ENCODE results near the gene HOXB8.

HOXB8 gene

DNA sequence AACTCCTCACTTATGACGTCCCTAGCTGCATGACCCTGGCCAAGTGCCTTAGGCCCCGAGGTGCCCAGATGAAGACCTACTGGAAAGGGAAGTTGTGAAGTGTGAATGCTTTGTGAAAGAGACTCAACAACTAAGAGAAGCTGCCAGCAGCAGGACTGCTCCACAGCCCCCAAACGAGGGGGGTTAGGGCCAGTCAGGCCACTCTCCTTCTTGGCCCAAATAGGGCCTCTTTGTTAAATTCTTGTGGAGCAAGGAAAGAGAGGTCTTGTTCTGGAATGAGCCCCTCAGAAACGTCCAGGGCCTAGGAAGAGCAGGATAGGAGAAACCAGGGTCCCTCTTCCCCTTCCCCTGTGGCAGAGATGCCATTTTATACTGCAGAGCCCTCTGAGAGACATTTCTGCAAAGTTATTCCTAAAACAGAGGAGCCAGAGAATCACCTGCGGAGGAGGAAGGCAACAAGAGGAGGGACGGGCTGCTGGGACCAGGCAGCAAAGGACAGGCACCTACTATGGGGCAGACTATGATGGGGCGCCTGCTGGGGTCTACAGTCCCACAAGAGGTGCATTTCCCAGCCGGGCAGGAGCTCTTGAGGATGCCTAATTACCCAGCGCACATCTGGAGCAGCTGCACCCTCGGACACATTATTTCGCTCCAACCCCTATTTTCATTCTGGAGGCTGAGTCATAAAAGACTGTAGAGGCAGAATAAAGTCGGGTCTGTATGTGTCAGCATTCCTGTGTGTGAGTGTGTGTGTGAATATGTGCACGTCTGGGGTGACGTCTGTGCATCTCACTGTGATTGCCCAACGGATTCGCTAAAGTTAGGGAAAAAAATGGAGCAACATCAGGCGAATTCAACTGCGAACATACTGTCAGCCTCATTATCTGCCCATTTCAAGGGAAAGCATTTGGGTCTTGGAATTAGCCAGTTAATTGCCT is 22.5 kb upstream of the HOXB8 start:
- DNase-seq = no peak

DNA sequence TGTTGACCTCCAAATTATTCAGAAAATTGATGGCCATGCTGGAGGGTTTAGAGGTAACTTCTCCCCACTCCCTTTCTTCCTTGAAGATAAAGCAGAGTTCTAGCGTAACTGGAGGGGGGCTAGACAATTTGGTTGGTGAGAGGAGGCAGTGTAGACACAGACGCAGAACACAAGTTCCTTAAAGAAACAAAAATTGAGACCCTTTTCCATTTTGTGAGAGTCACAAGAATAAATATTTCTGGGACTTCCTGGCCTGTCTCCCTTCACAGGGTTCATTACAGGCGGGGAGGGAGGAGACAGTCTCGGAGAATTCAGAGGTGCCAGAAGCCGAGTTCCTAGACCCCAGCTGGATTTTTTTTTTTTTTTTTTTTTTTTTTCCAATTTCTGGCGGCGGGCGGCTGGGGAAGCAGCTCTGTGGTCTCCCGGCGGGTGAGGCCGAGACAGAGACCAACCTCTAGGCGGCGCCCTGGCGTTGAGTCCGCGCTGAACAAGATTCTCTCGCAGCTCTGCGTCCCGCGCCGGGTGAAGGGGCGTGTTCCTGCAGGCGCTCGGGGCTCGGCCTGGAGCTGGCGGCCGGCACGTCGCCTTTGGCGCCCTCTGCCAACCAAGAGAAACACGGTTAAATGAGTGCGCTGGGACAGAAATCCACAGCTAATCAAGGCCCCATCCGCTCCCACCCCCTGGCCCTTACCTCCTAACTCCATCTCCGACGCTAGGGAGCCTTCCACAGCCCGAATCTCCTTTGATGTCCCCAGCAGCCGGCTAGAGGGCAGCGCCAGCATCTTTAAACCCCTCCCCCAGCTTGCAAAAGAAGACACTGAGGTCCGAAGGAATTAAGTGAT is 21.3 kb upstream of the HOXB8 start:
- DNase-seq = peak; percentile 61

DNA sequence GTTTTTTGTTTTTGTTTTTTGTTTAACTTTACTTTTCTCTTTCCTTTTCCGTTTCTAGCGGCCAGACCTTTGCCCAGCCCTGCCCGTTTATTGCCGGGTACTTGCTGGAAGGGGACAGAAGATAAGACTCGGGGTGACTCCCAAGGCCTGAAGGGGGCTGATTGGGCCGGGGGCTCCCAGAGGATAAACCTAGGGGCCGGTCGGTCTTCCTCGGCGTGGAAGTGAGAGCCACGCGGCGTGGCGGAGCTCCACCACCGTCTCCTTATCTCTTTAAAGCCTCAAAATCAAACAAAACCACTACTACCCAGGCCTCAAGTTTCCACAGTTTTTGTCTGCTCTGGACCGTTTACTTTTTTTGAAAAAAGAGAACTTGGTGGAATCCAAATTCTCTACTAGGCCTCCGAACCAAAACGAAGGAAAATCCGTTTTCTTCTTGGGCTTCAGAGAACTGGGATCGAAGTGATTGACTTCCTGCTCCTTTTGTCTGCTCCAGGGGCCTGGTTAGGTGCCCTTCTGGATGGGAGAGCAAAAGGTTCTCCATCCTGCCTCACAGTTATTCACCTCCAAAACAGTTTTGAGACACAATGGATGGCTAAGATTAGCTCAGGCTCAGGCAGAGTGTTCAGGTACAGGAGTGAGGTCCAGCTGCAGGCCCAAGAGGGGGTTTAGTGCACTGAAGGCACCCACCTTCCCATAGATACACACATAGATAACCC is 19.6 kb upstream of the HOXB8 start:
- DNase-seq = no peak

DNA sequence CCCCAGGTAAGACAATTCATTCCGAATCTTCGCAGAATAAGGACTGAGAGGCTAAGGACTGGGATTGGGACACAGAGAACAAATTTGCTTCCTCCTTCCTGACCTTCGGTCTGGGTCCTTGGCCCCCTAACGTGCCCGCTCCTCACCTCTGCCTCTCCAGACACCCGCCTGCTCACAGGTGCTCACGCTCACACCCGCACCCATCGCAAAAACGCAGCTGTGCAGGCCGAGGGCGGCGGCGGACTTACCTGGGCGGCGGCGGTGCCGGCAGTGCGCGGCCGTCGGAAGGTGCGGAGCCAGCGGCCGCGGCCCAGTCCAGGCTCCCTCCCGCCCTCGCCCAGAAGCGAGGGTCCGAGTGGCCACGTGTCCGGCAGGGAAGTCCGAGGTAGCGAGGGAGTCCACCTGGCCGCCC is 18.2 kb upstream of the HOXB8 start:
- DNase-seq = no peak

DNA sequence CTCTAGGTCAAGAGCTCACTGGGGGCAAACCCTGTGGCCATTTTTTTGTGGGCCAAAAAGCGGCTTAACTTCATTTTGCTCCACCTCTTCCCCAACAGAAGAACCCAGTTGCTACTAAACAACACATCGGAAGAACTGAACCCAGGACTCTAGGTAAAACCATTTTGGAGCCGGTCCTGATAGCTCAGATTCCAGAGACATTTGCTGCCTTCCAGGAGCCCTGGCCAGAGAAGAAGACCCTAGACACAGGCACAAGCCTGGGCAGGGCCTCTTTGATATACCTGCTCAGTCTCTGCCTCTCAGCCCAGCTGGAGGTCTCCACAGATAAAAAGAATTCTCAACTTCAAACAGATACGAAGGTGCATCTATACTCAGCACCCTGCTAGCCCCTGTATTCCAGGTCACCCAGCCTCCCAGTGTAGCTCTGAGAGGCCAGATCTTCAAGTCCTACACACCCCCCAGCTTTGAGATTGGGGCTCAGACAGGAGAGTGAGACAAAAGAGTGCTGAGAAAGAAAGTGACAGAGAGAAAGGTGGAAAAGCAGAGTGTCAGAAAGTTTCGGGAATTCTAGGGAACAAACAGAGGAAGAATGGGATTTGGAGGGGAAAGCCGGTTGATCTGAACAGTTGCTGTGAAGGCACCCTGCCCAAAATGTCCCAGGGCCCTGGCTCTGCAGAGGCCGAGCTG is 17.6 kb upstream of the HOXB8 start:
- DNase-seq = no peak

DNA sequence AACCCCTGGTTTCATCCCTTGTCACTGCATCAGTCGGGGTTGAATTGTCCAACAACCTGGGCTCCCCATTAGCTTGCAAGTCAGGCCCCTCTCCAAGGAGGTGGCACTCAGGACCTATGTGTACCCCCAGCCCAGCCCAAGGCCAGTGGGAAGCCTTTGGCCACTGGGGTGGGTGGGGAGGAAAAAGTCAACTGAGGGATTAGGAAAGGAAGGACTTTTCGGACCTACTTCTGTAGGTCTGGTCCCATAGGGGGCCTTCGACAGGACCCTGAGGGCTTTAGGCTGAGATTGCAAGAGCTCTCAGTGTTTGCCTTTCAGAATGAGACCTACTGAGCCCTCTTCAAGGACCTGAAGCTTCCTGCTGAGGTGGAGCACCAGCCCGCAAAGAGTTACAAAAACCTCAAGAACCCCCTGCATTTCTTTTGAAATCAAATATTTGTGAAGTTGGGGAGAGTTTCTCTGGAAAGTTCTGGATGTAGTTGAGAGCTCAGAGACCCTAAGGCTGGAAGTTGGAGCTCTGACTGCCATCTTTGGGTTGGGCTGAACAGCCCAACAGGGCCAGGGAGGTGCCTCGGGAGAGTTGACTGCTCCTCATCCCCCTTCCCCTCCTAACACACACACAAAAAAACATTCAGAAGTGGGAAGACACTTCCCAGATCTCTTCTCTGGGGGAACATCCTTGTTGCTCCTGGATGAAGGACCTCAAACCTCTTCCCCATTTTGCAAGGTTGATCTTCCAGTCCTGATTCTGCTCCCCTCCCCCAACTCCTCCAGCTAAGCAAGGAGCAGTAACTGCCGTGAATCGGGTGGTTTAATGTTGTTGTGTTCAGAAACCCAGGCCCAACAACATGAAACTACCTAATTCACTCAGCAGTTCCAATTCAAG is 16.8 kb upstream of the HOXB8 start:
- DNase-seq = no peak

DNA sequence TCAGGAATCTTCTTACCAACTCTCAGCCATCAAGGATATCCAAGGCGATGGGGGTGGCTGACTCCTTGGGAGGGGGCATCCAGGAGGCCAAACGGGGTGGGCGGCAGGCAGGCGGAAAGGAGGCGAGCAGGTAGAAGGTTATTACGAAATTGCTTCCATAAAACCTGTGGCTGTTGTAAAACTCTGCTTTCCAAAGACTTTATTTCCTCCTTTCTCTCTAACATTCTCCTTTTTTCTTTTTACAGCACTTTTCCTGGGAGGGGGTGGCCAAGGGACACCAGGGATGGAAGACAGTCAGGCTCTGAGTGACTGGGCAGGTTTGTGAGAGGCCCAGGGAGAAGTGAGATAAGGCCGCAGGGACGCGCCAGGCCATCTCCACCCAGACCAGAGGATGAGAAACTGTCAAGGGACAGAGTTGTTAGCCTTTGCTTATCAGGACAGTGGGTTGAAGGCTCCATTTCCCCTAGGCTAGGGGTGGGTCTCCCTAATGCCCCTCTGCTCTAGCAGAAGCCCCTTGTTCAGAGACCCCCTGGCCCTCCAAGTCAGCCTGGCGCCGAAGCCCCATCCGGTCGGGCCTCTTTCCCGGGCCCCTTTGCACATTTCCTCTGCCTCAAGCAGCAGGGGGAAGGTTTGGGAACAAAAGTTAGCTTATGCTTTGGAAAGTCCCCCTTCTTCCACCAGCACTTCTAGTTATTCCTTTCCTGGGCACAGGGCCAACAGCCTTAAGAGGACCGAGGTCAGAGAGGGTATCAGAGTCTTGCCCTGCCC is 16.0 kb upstream of the HOXB8 start:
- DNase-seq = no peak

DNA sequence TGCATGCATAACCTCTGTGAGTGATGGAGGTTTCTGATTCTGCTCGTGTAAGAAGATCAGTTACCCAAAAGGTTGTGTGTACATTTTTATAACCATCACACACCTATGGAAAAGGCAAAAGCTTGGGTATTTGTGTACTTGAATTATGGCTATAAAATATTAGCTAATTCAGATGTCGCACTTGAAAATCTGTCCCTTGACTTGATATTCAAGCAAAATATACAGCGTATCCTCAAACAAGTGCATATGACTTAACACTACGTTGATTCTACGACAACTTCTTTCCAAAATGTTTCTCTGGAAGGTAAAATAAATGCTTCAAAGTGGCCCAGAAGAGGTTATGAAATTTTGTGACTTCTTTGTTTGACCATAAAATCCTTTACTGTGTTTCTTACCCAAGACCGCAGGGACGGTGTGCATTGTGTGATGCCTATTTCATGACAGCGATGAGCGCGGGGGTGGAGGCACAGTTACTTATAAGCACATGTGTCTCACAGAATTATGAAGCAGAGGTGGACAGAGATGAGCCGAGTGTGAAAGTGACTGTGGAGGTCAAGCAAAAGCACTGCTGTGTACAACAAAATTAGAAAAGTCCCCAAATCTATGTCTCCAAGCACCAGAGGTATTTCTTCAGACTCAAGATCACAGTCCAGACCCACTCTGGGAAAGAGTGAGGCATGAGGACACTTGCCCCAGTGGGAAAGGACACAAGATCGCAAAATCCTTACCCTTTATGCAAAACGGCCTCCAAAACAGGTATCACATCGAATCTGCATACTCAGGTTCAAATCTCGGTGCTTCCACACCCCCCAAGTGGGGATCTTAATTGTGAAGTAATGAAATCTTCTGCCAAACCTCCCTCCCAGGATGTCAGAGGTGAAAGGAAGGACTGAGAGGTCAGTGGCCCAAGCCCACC is 15.2 kb upstream of the HOXB8 start:
- DNase-seq = no peak

DNA sequence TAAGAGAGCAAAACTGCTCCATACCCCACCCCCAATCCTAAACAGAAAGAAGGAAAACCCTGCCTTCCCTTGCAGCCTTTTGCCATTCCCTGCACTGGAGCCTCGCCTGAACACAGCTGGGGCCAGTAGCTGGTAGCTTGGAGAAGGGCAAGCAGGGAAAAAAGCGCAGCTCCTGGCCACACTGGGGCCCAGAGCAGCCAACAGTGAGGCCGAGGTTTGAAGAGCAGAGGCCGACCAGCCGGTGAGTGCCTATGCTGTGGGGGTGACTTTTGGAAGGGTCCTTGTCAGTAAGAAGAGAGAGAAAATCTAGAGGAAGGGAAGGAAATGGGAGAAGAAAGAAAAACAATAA is 14.3 kb upstream of the HOXB8 start:
- DNase-seq = no peak

DNA sequence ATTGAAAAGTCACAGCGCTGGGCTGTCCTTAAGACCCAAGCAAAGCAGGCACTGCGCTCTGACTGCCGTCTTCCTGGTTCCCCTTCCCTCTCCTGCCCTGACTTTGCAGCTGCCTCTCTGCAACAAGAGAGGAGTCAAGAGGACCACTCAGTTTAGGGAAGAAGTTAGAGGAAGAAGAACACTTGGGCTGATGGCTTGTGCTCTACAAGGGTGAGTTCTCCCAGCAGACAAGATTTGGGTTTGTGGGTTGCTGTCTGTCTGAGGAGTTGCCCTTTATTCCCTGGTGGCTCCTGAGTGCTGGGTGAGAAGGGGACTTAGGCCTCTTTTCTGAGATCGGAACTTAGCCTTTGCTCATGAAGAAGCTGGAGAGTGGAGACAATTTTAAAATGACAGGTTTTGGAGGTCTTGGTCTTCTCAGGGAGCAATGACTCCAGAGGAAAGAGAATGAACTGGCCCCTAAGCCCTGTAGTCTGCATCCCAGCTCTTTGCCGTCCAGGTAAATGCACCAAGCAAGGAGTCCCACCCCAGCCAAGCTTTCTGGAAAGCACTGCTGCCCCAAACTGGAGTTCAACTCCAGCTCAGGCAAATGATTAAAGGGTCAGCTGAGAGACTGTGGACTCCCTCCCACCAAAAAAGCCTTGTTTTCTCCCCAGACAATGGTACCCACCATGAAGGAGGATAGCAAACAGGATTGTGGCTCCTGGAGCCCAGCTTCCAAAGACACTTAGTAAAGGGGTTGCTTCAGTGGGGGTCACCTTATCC is 13.7 kb upstream of the HOXB8 start:
- no peak for DNase-seq

DNA sequence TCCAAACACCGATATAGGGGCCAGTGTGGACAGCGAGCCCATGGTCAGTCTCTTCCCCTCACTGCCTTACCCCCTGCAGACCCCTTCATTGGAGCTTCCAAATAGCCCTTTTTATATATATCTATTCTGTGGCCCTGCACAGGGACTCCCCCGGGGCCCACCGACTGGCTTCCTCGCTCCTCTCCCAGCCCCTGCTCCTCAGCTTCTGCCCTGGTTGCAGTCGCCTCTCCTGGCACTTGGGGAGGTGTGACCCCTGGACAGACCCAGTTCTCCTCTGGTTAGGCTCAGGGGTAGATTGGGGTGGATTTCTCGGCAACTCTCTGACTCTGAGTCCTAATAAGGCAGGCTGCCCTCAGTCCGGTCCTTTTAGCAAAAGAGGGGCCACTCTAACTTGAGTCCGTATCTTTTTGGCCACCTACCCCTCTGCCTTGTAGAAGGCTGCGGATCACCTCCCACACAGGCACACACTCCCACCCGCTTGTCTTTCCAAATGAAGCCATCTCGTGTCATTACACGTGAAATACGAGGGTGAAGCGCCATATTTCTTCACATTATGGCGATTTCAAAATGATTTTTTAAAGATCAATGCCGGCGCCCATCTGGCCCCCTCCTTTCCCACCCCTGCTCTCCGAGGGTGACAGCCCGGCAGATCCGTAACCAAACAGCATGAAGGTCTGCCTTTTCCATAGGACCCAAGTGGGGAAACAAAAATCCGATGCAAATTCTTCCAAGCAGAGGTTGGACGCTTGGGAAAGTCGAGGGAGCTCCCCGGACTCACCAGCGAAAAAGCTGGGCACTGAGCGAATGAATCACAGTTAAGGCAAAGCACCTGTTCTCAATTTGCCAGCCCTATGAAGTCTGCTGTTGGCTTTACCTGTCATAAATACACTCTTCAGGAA is 12.8 kb upstream of the HOXB8 start:
- DNase-seq = no peak

DNA sequence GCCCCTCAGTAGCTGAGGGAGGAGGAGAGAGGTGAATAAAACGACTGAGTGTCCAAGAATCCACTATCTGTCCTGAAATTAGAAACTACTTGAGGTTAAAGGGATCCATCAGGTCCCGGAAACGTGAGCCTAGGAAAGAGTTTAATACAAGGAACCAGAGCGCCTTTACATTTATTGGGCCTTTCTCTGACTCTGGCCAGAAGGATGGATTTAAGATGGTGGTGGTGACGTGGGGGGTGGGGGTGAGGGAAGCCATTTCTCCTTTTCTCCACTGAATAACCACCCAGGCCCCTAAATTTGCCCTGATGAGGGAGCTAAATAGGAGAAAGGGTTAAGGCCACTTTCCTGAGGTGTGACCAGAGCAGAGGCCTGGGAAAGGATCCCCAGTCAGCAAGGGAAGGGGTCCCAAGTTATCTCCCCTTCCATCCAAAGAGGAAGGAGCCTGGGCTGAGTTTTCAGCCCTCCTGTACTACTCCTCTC is 12.1 kb upstream of the HOXB8 start:
- DNase-seq = no peak

DNA sequence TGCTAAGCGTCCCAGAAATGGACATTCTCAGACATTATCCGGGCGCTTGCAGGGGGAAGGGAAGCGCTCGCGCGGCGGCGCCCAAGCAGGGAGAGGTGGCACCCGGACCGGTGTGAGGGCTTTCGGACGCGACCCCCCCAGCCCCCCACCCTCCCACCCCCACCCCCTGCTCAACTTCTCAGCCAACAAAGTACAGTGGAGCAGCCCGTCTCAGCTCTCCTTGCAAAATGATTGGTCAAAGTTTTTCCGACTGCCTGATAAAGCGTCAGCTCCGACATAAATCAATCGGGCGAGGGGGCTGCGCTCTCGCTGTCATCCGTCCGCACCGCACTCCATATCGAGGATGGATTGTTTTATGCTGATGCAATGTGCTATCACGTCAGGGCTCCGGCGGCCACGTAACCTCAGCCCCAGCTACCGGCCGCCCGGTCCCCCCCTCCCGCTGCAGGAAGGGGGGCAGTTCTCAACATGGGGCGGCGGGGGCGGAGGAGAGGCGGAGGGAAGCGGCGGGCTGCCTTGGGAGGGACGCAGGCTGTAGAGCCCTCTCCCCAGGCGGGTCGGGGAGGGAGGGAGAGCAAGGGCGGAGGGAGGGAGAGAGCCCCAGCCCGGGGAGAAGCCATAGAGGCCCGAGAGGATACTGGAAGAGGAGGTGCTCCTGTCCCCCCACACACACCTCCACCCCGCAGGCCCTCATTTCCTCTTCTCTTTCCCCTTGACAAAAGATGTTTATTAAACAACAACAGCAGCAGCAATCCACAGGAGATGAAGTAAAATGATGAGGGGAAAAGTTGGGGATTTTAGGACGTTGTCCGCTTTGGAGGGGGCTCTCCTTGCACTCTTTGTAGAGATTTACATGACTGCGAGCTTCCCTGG is 11.4 kb upstream of the HOXB8 start, which contains the start of gene HOXB9:
TSS of gene HOXB9 (minus strand) at position 114 of the 873 bp plus-strand sequence. CDS start at position 25, 89 bp downstream.
- DNase-seq = no peak

DNA sequence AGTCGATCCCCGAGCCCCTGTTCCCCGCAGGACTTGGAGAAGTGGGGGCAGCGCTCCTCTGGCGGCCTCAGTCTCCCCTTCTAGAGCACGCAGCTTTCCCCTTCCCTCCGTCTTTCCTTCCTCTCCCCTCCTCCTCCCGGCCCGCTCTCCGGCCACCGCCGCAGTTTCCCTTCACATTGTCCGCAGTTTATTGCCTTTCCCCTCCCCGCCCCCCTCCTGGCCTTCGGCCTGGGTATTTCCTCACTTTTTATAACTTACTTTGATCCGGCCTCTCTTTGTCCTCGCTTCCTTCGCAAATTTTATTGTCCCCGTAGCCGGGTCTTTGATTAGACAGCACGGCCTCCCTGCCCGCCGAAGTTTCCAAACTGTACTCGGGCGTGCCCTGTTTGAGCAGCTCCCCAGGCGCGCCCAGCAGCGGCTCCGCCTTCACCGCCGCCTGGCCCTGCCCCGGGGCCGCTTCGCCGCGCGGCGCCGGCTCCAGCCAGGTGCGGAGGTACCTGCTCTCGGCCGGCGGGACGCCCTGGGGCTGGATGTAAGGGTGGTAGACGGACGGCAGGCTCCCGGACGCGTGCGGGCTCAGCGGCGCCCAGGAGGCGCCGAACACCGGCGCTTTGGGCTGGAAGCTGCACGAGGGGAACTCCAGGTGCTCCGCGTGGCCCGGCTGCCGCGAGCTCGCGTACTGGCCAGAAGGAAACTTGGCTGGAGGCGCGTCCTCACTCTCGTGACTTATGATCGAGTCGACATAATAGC is 10.6 kb upstream of the HOXB8 start:
- no peak for DNase-seq
